Body of pancreas (tissue), 4 donors: ENCODE measurements around the gene IKZF1.

ENCODE experiments used
- CTCF ChIP-seq, 7 experiments: fragments of 450-650 bp in 4 of 7; fragments of 200-600 bp in 3 of 7; sonication (generic) in 3 of 7; IDR thresholded peaks; one replicate each; pipeline ENCODE4 v1.5.1; 2016 to 2019; ENCODE audit warnings: antibody characterized with exemption in 7 of 7
- POLR2A ChIP-seq, 3 donors: fragments of 450-650 bp; IDR thresholded peaks; one replicate each; pipeline ENCODE4 v1.6.1; 2016; ENCODE audit warnings: antibody characterized with exemption in 3 of 3, mild to moderate bottlenecking in 2 of 3

- TF ChIP-seq POLR2A (IDR thresholded peaks at IDR 0.05) (no peak), CTCF (IDR thresholded peaks at IDR 0.05) (no peak)
Measured at GRCh38 chr7:50367570-50367969, 63.1 kb downstream of the IKZF1 start.
